Endodermal cell (in vitro differentiated cells): ENCODE data around the gene DUSP16. TPM values are rescaled to one million over a fixed set of nuclear protein-coding genes. Genes with fewer than 3 reads are reported as not detected.
"Not testable (repeated sequence)": the region's sequence is repeated elsewhere in the genome, so short reads cannot be mapped to it uniquely, and the experiment has no call there.

Source experiments
- DNase-seq: peaks from one replicate; pipeline ENCODE4 v3.0.0-alpha.2; 2017
- H3K27ac ChIP-seq: 2 replicates; pipeline ENCODE4 v1.5.1; 2013; ENCODE audit warnings: mild to moderate bottlenecking, low read depth, low read length, moderate library complexity
- H3K27me3 ChIP-seq: 2 replicates; pipeline ENCODE4 v1.6.1; 2013; ENCODE audit warnings: mild to moderate bottlenecking, low read length, moderate library complexity; ENCODE audit not compliant: insufficient read depth, control insufficient read depth, poor library complexity, severe bottlenecking
- H3K36me3 ChIP-seq: 2 replicates; pipeline ENCODE4 v1.7.0; 2013; ENCODE audit warnings: mild to moderate bottlenecking, low read length, moderate library complexity; ENCODE audit not compliant: control insufficient read depth, insufficient read depth
- H3K4me1 ChIP-seq: one replicate; pipeline ENCODE4 v1.7.0; 2013; ENCODE audit warnings: low read length; ENCODE audit not compliant: control insufficient read depth, insufficient read depth
- H3K4me3 ChIP-seq: 2 replicates; pipeline ENCODE4 v1.5.1; 2013; ENCODE audit warnings: mild to moderate bottlenecking, low read length, moderate library complexity
- H3K9ac ChIP-seq: 2 replicates; pipeline ENCODE4 v1.6.1; 2013; ENCODE audit warnings: mild to moderate bottlenecking, low read length, moderate library complexity; ENCODE audit not compliant: poor library complexity, severe bottlenecking; ENCODE audit errors: extremely low read depth
- H3K9me3 ChIP-seq: 2 replicates; pipeline ENCODE4 v1.6.1; 2013; ENCODE audit warnings: mild to moderate bottlenecking, low read length, moderate library complexity; ENCODE audit not compliant: control insufficient read depth
- H3K27ac Mint-ChIP-seq: 2 replicates; pipeline ENCODE4 v1.8.0; 2020; ENCODE audit warnings: mixed read lengths
- H3K27me3 Mint-ChIP-seq: 2 replicates; pipeline ENCODE4 v1.8.0; 2021; ENCODE audit warnings: mild to moderate bottlenecking, mixed read lengths; ENCODE audit not compliant: insufficient read depth
- H3K36me3 Mint-ChIP-seq: 2 replicates; pipeline ENCODE4 v1.8.0; 2020; ENCODE audit warnings: low read depth, mixed read lengths
- H3K4me1 Mint-ChIP-seq: 2 replicates; pipeline ENCODE4 v1.8.0; 2020; ENCODE audit warnings: mixed read lengths
- H3K4me3 Mint-ChIP-seq: 2 replicates; pipeline ENCODE4 v1.8.0; 2020; ENCODE audit warnings: mild to moderate bottlenecking, moderate library complexity, mixed read lengths
- H3K9me3 Mint-ChIP-seq: 2 replicates; pipeline ENCODE4 v1.8.0; 2020; ENCODE audit warnings: mild to moderate bottlenecking, mixed read lengths
- WGBS, 2 experiments: methylation state at CpG; one replicate each; pipeline versions ENCODE4 v1.1.5 to v1.1.7; 2013; ENCODE audit warnings: missing lambda C conversion rate in 2 of 2, mixed read lengths in 1 of 2; ENCODE audit not compliant: insufficient coverage in 1 of 2, insufficient read length in 1 of 2; 5-methylcytosine and 5-hydroxymethylcytosine counted together
- total RNA-seq, 2 donors: library from RNA; stranded (reverse); fragmentation: NEBNext Ultra II Directional in 1 of 2; extraction: Animal tissue kit (Norgen Biotek cat#: 25700) in 1 of 2; gene quantifications; 2 replicates in 1 of 2; 3 replicates in 1 of 2; pipeline ENCODE4 v1.2.1, GENCODE V29; 2021
- TF ChIP-seq, protein P1 (sequence below): fragments of 200-600 bp; sonication (generic); conservative IDR thresholded peaks from 2 replicates; pipeline ENCODE4 v1.5.0; 2021; ENCODE audit warnings: antibody characterized with exemption, mild to moderate bottlenecking

DUSP16 gene
- total RNA-seq, 2 donors from 2014 or later, result 28.1 to 42.5 TPM

DNA sequence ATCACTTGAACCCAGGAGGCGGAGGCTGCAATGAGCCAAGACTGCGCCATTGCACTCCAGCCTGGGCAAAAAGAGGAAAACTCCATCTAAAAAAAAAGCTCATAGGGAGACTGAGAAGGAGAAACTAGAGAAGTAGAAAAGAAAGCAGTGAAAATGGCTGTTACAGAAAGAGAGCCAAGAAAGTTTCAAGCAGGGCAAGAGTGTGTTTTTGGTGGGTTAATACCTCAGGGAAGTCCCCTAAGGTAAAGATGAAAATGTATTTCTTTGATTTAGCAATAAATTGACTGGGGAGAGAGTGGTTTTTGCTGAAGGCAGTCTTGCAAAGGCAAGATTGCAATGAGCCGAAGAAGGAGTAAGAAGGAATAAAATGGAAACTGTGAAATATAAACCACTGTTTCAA lies 10.0 kb upstream of the DUSP16 start:
- no peak for DNase-seq
- no peak overlapping the region for H3K27ac ChIP-seq
- H3K4me3 Mint-ChIP-seq, result no peak overlapping the region
- no peaks in the 10 kb centered on the region for H3K4me1 ChIP-seq
- H3K27me3 Mint-ChIP-seq, result peaks cover 2% of the 10 kb centered on the region
- H3K9ac ChIP-seq, result no peak overlapping the region
- TF ChIP-seq, protein P1, sequence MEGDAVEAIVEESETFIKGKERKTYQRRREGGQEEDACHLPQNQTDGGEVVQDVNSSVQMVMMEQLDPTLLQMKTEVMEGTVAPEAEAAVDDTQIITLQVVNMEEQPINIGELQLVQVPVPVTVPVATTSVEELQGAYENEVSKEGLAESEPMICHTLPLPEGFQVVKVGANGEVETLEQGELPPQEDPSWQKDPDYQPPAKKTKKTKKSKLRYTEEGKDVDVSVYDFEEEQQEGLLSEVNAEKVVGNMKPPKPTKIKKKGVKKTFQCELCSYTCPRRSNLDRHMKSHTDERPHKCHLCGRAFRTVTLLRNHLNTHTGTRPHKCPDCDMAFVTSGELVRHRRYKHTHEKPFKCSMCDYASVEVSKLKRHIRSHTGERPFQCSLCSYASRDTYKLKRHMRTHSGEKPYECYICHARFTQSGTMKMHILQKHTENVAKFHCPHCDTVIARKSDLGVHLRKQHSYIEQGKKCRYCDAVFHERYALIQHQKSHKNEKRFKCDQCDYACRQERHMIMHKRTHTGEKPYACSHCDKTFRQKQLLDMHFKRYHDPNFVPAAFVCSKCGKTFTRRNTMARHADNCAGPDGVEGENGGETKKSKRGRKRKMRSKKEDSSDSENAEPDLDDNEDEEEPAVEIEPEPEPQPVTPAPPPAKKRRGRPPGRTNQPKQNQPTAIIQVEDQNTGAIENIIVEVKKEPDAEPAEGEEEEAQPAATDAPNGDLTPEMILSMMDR, result no peak
- WGBS, 2 experiments, result 96 to 100% methylated on average over 1 to 3 of the region's 3 CpGs
- no peak overlapping the region for H3K27ac Mint-ChIP-seq
- H3K36me3 ChIP-seq, result no peaks in the 10 kb centered on the region
- H3K27me3 ChIP-seq, result no peaks in the 10 kb centered on the region
- no peak overlapping the region for H3K4me3 ChIP-seq
- no peaks in the 10 kb centered on the region for H3K9me3 Mint-ChIP-seq
- no peaks in the 10 kb centered on the region for H3K36me3 Mint-ChIP-seq
- no peaks in the 10 kb centered on the region for H3K4me1 Mint-ChIP-seq
- no peaks in the 10 kb centered on the region for H3K9me3 ChIP-seq

DNA sequence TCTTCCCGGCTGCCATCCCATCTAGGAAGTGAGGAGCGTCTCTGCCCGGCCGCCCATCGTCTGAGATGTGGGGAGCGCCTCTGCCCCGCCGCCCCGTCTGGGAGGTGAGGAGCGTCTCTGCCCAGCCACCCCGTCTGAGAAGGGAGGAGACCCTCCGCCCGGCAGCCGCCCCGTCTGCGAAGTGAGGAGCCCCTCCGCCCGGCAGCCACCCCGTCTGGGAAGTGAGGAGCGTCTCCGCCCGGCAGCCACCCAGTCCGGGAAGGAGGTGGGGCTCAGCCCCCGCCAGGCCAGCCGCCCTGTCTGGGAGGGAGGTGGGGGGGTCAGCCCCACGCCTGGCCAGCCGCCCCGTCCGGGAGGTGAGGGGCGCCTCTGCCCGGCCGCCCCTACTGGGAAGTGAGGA lies 3.3 kb upstream of the DUSP16 start:
- not testable (repeated sequence) for H3K36me3 ChIP-seq, H3K36me3 Mint-ChIP-seq, H3K4me1 Mint-ChIP-seq, H3K4me3 Mint-ChIP-seq, H3K27ac ChIP-seq, H3K9ac ChIP-seq, H3K27me3 ChIP-seq, DNase-seq, H3K27me3 Mint-ChIP-seq, H3K4me1 ChIP-seq, H3K4me3 ChIP-seq, H3K27ac Mint-ChIP-seq
- peaks cover 18% of the 10 kb centered on the region for H3K9me3 ChIP-seq
- peaks cover 24% of the 10 kb centered on the region for H3K9me3 Mint-ChIP-seq
- WGBS, 2 experiments, result 95% methylated on average over 16 of the region's 32 CpGs; no CpG with 5 or more reads in 1 of the 2 experiments

DNA sequence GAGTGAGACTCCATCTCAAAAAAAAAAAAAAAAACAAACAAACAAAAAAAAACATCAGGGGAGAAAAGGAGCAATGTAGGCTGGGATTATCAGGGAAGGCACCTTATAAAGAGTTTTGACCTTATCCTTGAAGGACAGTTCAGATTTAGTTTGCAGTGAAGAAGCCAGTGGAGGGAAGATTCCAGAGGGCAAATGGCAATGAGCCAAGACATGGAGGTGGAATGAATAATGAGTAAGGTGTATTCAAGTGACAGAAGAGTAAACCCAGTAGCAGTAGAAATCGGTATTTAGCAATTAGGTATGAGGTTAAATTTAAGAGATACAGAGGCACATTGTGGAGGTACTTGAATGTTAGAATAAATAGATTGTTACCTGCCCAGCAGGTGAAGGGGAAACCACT lies 2.2 kb upstream of the DUSP16 start:
- WGBS, 2 experiments, result 91 to 96% methylated on average over 1 of the region's 1 CpG
- Mint-ChIP-seq H3K27ac (no peak overlapping the region), H3K36me3 (peaks cover 8% of the 10 kb centered on the region), H3K9me3 (peaks cover 24% of the 10 kb centered on the region), H3K27me3 (peaks cover 2% of the 10 kb centered on the region), H3K4me1 (peaks cover 15% of the 10 kb centered on the region), H3K4me3 (no peak overlapping the region)
- H3K9ac ChIP-seq, result no peak overlapping the region
- H3K4me1 ChIP-seq, result no peaks in the 10 kb centered on the region
- TF ChIP-seq, protein P1, result no peak
- no peak overlapping the region for H3K4me3 ChIP-seq
- H3K36me3 ChIP-seq, result no peaks in the 10 kb centered on the region
- no peak overlapping the region for H3K27ac ChIP-seq
- H3K27me3 ChIP-seq, result no peaks in the 10 kb centered on the region
- DNase-seq, result no peak
- peaks cover 18% of the 10 kb centered on the region for H3K9me3 ChIP-seq

DNA sequence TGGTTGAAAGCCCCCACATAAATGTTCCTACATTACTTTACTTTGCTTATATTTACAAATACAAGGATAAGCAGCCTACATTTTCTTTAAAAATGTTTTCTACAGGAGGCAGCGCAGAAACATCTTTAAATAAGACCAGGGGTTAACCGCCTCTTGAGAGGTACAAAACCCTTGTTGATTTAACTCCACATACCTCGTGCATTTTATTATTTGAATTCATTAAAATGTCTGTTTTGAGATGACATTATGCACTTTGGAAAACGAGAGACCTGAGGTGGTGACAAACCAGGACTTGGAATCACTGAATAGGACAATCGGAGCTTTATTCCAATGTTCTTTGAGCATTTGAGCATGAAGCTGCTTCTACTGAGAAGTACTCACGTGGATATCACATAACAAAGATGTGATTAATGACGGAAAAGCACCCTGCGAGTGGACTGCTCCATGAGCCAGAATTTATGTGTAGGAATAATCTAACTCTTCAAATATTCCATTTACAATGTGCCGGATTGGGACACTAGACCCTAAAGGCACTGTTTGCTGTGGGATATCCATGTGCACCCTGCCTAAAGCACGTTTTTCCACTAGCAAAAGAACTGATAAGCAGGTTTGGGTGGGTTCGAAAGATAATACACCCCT lies 746 bp upstream of the DUSP16 start:
- Mint-ChIP-seq H3K4me1 (peaks cover 26% of the 10 kb centered on the region), H3K9me3 (peaks cover 24% of the 10 kb centered on the region), H3K27me3 (peaks cover 2% of the 10 kb centered on the region), H3K27ac (peak overlapping the region; percentile 91), H3K36me3 (peaks cover 8% of the 10 kb centered on the region), H3K4me3 (peak overlapping the region; percentile 86)
- DNase-seq, result no peak
- Histone ChIP-seq H3K27me3 (no peaks in the 10 kb centered on the region), H3K36me3 (no peaks in the 10 kb centered on the region), H3K4me3 (peak overlapping the region; percentile 79), H3K4me1 (no peaks in the 10 kb centered on the region), H3K27ac (peak overlapping the region; percentile 87), H3K9me3 (peaks cover 18% of the 10 kb centered on the region), H3K9ac (no peak overlapping the region)
- TF ChIP-seq, protein P1, result no peak
- 85 to 91% methylated on average over 4 to 11 of the region's 11 CpGs for WGBS, 2 experiments
